ENCODE data around the gene CLN5. TPM values are rescaled to one million over a fixed set of nuclear protein-coding genes. Genes with fewer than 3 reads are reported as not detected.

Gene CLN5
- 10 to 100 TPM; 13.6 to 14.5 TPM for total RNA-seq

GRCh38 chr13:76991796-76992547, at the start of gene CLN5:
Gene CLN5, plus strand, starts transcription at chr13:76992081. Its CDS starts 18 bp downstream, at chr13:76992099.

GRCh38 chr13:76948149-76948548, 43.7 kb upstream of the CLN5 start, which contains the start of gene ACOD1:
Gene ACOD1, plus strand, starts transcription at chr13:76948511. Its CDS starts 48 bp downstream, at chr13:76948559.

GRCh38 chr13:77026861-77027621, 35.2 kb downstream of the CLN5 start, which contains the start of gene FBXL3:
Gene FBXL3, minus strand, starts transcription at chr13:77027159. Its CDS starts 5,299 bp downstream, at chr13:77021860.

Other genes with a start within 250 kb of the CLN5 start
- gene KCTD12, start 105.7 kb upstream of the CLN5 start, total RNA-seq = 10 to 100 TPM in 1 of 2 experiments, 1 to 10 TPM in 1; 10.0 to 10.6 TPM
- not detected for gene ACOD1, start 43.6 kb upstream of the CLN5 start, total RNA-seq
- gene FBXL3, start 35.1 kb downstream of the CLN5 start, total RNA-seq = 10 to 100 TPM; 45.9 to 47.5 TPM

Data from activated naive CD4-positive, alpha-beta T cell treated with anti-CD3 and anti-CD28 coated beads, Interleukin-2, amount 10 ng/mL, durations not matched to agents 5 hours and 36 hours (primary cell).